GM13977 (cell line): ENCODE results near the gene KCTD4.

Experiments
- DNase-seq: peaks from one replicate; pipeline ENCODE4 v3.0.0; 2012; ENCODE audit warnings: low spot score
- in situ Hi-C: fragments of 300-500 bp; cut with MboI; formaldehyde crosslinking; loops from one replicate; pipeline ENCODE4 v1.12.0; 2022; ENCODE audit warnings: low sequenced_read_pairs, low pct_unique_long_range_greater_than_20kb, mixed read lengths, inconsistent platforms; ENCODE audit not compliant: unreplicated experiment
- TF ChIP-seq, protein P1 (sequence below): IDR thresholded peaks from 2 replicates; pipeline ENCODE4 v1.5.1; 2012; ENCODE audit warnings: mild to moderate bottlenecking, control low read depth; ENCODE audit not compliant: insufficient read depth; ENCODE audit errors: extremely low read depth, missing control alignments

The KCTD4 gene

GRCh38 chr13:45184693-45185092, 16.2 kb downstream of the KCTD4 start:
- TF ChIP-seq, protein P1, sequence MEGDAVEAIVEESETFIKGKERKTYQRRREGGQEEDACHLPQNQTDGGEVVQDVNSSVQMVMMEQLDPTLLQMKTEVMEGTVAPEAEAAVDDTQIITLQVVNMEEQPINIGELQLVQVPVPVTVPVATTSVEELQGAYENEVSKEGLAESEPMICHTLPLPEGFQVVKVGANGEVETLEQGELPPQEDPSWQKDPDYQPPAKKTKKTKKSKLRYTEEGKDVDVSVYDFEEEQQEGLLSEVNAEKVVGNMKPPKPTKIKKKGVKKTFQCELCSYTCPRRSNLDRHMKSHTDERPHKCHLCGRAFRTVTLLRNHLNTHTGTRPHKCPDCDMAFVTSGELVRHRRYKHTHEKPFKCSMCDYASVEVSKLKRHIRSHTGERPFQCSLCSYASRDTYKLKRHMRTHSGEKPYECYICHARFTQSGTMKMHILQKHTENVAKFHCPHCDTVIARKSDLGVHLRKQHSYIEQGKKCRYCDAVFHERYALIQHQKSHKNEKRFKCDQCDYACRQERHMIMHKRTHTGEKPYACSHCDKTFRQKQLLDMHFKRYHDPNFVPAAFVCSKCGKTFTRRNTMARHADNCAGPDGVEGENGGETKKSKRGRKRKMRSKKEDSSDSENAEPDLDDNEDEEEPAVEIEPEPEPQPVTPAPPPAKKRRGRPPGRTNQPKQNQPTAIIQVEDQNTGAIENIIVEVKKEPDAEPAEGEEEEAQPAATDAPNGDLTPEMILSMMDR = no peak

DNA sequence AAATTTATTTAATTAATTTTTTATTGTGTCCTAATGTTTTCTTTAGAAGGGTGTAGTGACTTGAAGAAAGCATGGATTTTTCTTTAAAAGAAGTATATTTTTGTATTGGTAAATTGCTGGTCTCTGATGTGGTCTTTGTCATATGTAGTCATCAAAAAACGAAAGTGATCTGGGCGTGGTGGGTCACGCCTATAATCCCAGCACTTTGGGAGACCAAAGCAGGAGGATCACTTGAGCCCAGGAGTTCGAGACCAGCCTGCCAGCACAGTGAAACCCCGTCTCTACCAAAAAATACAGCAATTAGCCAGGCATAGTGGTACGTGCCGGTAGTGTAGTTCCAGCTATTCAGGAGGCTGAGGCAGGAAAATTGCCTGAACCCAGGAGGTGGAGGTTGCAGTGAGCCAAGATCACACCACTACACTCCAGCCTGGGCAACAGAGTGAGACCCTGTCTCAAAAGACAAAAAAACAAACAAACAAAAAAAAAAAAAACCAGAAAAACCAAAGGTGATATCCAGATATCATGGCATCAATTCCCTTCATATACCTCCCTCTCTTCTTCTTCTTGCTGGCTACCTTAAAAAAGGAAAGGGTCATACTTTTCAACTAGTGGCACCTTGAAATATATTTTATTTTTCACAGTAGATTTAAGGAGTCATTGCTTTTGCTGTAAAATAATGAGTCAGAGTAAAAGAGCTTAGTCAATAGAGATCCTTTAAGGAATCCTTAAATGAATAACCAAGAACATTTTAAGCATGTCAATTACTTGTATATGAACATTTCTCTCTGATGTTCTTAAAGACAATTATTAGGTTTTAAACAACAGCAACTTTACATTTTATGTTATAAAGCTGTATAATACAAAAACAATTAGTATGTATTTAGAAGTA, 19.9 kb downstream of the KCTD4 start:
- in situ Hi-C loops = no loop called here
- no peak for DNase-seq

More at GRCh38 chr13:45184693-45185092, 16.2 kb downstream of the KCTD4 start:
- in situ Hi-C loops = no loop called here
- no peak for DNase-seq

DNA sequence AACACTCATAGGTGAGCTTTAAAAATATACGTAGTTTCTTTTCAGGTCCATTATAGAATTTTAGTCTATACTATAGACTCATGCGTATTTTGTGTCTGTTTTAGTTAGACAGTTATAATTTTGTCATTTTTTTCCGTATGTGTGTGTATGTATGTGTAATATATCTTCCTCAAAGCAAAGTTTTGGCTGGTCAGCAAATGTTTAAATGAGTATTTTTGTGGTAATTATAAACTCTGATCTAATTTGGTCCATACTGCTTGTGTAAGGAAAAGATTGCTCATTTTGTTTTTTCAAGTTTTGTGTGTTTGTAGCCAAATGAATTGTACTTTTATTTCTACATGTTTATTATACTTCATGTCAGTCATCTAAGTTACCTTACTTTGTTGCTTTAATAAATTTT, 20.5 kb downstream of the KCTD4 start:
- TF ChIP-seq, protein P1 = no peak
- no peak for DNase-seq
- in situ Hi-C loops = no loop called here

More for the DNA sequence above, 19.9 kb downstream of the KCTD4 start:
- TF ChIP-seq, protein P1 = no peak

- TF ChIP-seq, protein P1 = no peak
- in situ Hi-C loops = no loop called here
- DNase-seq = no peak
Measured at GRCh38 chr13:45179428-45179827, 21.4 kb downstream of the KCTD4 start.

- no peak for DNase-seq
- in situ Hi-C loops = no loop called here
- TF ChIP-seq, protein P1 = no peak
Measured at GRCh38 chr13:45178349-45179162, 22.3 kb downstream of the KCTD4 start.

DNA sequence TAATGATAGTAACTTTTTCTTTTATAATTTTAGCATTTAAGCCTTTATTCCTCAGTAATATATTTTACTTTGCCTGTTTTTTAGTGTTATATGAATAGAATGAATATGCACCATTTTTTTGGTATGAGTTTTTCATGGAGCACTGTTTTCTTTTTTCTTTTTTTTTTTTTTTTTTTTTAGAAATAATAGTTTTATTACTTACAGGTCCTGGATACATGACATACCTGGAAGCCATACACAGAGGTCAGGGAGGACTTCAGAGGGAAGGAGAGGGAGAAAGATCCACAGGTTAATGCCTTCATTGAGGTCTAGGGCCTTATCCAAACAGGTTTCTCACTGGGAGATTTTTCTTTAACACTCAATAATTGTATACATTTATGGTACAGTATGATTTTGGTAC, 26.4 kb downstream of the KCTD4 start:
- TF ChIP-seq, protein P1 = no peak
- in situ Hi-C loops = no loop called here
- DNase-seq = no peak
